ENCODE measurements around the gene TMEM214.

TMEM214 gene

GRCh38 chr2:27086090-27086723 is 53.4 kb downstream of the TMEM214 start:
- DNase-seq, result peak; percentile 98

DNA sequence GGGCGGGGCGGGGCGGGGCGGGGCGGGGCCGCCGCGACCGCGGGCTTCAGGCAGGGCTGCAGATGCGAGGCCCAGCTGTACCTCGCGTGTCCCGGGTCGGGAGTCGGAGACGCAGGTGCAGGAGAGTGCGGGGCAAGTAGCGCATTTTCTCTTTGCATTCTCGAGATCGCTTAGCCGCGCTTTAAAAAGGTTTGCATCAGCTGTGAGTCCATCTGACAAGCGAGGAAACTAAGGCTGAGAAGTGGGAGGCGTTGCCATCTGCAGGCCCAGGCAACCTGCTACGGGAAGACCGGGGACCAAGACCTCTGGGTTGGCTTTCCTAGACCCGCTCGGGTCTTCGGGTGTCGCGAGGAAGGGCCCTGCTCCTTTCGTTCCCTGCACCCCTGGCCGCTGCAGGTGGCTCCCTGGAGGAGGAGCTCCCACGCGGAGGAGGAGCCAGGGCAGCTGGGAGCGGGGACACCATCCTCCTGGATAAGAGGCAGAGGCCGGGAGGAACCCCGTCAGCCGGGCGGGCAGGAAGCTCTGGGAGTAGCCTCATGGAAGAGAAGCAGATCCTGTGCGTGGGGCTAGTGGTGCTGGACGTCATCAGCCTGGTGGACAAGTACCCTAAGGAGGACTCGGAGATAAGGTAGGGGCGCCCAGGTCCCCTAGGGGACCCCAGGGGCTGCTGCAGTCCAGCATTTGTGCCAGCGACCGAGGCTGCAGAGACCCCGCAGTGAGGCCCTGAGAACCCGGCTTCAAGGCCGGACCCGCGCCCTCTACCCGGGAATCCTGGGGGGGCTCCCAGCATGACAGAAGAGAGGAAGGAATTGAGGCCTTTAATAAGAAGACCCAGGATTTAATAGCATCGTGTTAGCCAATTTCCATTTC is 54.2 kb downstream of the TMEM214 start, which contains the start of gene KHK:
Gene KHK (plus strand): TSS at position 49 of the 870 bp plus-strand sequence. CDS start 488 bp downstream, at position 537.
- DNase-seq, result peak; percentile 17

- DNase-seq, result no peak
These were observed 55.2 kb downstream of the TMEM214 start for GRCh38 chr2:27087823-27088410.

- DNase-seq, result no peak
These were observed 55.9 kb downstream of the TMEM214 start for GRCh38 chr2:27088634-27089033.

DNA sequence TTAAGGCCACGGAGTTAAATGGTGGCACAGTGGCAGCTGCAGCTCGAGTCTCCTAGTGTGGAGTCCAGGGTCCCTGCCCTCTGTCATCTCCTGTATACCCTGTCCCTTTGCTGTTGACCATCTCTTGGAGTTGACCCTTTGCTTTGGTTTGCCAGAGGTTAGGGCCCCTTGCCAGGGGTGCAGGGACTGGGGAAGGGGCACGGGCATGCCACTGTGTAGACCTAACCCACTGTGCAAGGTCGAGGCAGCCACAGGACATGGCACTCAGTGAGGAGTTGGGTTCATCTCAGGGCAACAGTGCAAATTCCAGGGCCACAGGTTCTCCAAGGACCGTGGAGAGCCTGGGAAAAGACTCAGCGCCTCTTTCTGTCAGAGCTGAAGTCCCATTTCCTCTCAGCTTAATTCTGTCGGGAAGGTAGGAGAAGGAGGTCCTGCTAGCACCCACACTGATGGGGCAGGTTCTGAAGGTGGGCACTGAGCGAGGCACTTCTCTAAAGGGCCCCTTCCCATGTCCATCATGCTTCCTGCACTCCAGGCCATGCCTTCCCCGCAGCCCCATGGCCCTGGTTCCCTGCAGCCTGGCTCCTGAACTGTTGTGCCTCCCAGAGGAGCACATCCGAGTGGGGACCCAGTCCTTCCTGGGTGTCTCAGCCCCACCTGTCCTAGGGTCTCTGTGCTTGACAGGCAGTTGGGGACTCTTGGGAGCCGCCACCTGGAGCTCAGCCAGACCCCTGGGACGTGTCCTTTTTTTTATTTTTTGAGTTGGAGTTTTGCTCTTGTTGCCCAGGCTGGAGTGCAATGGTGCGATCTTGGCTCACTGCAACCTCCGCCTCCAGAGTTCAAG is 56.6 kb downstream of the TMEM214 start:
- no peak for DNase-seq
